ENCODE measurements around the gene GNB3. TPM values are rescaled to one million over a fixed set of nuclear protein-coding genes. Genes with fewer than 3 reads are reported as not detected.
"Not testable (repeated sequence)": the region's sequence is repeated elsewhere in the genome, so short reads cannot be mapped to it uniquely, and the experiment has no call there.

Gene GNB3
- polyA plus RNA-seq, 1 donor = 32.4 TPM

DNA sequence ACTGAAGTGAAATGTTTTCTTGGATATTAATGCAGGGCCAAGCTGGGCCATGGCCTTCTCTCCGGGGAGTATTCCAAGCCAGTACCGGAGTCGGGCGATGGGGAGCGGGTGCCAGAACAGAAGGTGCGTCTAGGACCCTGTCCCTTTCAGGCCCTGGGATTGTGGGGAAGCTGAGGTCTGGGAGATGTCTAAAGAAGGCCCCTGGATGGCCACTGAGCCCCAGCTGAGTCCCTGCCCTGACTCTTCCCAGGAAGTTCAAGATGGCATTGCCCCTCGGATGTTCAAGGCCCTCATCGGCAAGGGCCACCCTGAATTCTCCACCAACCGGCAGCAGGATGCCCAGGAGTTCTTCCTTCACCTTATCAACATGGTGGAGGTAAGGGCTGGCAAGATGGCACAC is 19.4 kb downstream of the GNB3 start:
- no peak for DNase-seq (ENCODE audit: low read depth)

DNA sequence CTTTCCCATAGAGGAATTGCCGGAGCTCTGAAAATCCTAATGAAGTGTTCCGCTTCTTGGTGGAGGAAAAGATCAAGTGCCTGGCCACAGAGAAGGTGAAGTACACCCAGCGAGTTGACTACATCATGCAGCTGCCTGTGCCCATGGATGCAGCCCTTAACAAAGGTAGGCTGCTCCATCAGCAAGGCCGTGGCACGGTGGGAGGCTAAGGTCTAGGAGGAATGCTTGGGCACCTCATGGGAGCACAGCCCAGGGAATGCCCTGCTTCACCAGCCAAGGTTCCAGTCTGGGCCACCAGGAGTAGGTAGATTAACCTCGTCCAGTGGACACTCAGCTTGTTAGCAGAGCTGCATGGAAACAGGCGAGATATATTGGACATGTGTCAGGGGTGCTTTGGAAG is 20.2 kb downstream of the GNB3 start:
- no peak for DNase-seq (ENCODE audit: low read depth)

DNA sequence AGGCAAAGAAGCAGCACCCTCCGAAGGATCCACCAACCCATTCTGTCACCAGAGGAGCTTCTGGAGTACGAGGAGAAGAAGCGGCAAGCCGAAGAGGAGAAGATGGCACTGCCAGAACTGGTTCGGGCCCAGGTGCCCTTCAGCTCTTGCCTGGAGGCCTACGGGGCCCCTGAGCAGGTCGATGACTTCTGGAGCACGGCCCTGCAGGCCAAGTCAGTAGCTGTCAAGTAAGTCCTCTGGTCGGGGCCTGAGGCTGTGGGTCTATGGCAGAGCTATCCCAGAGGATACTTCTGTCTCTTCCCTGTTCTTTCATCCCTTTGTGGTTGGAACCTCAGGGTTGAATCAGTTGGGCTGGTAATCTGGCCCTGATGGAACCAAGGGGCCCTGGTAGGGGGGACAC is 20.7 kb downstream of the GNB3 start:
- no peak for DNase-seq (ENCODE audit: low read depth)

DNA sequence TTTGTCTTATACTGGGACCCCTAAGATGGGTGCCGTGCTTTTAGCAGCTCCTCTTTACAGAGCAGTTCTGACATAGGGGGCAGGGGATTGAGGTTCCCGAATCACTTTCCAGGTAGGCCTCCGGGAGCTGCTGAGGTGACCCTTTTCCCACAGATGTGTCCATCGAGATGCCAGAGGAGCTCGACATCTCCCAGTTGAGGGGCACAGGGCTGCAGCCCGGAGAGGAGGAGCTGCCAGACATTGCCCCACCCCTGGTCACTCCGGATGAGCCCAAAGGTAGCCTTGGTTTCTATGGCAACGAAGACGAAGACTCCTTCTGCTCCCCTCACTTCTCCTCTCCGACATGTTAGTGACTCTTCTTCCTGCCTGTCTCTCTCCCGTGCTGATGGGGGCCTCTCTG is 22.3 kb downstream of the GNB3 start:
- no peak for DNase-seq (ENCODE audit: low read depth)

DNA sequence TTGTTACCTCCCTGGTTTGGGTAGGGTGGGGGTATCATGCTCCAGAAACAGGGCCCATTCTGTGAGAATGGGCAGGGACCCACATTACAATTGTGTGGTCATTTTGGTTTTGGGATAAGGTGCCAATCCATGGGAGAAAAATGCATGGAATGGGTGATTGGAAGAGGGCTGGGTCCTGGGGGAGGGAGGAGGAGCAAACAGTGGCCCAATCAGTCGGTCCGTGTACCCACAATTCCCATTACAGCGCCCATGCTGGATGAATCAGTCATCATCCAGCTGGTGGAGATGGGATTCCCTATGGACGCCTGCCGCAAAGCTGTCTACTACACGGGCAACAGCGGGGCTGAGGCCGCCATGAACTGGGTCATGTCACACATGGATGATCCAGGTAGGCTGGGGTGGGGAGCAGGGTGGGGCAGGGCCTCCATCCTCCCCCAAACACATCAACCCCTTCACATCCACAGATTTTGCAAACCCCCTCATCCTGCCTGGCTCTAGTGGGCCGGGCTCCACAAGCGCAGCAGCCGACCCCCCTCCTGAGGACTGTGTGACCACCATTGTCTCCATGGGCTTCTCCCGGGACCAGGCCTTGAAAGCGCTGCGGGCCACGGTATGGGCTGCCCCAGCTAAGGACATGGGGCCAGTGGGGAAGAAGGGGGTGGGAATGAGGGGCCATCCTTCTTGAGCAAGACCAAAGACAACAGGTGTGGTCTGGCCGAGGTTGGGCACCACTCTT is 23.0 kb downstream of the GNB3 start:
- no peak for DNase-seq (ENCODE audit: low read depth)

DNA sequence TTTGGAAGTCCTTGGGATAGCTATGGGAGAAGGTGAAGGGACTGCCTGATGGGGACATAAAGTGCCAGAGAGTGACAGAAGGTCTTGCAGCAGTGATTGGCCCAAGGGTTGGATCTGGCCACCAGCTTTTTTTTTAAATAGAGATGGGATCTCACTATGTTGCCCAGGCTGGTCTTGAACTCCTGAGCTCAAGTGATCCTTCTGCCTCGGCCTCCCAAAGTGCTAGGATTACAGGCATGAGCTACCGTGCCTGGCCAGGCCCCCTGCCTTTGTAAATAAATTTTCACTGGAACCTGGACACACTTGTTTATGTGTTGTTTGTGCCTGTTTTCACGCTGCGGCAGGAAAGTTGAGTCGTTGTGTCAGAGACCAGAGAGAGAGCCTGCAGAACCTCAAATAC is 24.6 kb downstream of the GNB3 start:
- DNase-seq (ENCODE audit: low read depth) = not testable (repeated sequence)

DNA sequence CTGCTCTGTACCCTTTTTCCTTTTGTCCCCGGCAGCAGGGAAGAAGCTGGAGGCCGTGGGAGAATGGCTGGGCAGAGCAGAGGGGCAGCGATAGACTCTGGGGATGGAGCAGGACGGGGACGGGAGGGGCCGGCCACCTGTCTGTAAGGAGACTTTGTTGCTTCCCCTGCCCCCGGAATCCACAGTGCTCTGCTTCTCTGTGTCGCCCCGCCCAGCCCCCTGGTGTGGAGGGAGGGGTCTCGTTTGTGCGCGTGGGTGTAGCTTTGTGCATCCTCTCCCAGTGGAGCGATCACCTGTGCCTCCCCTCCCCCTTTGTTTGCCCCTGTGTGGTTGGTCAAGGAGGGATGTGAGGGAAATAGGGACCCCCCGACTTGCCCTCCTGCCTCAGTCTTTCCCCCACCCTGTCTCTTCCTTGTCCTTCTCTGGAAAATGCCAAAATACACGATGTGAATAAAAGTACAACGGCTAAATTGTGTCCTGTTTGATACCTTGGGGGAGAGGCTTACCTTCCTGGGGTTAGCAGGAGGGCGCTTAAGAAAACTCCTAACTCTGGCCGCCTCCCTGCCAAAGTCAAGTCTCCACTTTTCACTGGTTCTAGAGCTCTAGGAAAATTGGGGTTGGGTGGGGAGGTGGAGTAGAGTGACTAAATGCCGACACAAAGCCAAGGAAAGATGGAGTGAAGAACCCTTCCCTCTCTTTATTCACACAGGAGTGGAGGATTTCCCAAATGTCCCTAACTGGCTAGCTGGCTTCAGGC is 25.6 kb downstream of the GNB3 start:
- DNase-seq (ENCODE audit: low read depth) = no peak

DNA sequence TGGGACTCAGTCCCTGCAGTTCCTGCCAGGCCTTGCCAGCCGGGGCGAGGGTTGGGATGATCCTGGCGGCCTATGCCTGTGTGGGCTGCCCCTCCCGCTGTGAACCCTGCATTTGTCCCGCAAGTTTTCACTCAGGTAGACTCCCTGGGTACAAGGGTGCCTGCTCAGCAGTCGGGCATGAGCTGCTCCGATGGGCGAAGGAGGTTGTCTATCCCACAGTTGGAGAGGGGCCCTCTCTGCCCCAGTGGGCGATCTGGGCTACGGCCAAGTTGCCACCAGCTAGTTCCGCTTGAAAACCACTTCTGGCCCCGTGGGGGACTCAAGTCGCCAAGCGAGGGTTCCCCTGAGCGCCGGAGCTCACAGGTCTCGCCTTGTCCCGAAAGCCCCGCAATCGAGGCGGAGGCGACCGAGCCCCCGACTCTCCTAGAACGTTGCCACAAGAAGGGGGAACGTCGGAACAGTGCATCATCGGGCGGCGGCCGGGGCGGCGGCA is 26.2 kb downstream of the GNB3 start:
- no peak for DNase-seq (ENCODE audit: low read depth)

DNA sequence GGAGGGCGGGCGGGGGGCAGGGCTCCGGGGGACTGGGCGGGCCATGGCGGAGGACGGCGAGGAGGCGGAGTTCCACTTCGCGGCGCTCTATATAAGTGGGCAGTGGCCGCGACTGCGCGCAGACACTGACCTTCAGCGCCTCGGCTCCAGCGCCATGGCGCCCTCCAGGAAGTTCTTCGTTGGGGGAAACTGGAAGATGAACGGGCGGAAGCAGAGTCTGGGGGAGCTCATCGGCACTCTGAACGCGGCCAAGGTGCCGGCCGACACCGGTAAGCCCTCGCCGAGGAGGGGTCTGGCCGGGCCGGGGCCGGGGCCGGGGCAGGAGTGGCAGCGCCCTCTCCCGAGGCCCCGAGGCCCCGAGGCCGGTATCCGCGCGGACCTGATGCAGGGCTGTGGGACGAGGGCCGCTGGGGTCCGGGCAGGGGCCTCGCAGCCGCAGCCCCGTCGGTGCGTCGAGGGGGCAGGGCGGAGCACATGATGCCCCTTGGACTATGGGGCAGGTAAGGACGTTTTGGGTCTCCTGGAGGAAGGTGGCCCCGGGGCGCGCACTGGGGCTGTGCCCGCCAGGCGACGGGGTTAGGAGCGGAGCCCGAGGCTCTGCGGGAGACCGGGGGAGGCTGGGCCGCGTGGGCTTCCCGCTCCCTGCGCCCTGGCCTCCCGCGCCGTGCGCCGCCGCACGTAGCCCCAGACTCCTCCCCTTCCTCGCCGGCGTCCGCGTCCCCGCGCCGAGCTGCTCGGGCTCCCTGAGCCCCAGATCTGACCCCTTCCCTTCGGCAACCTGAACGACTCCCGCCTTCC is 26.9 kb downstream of the GNB3 start, which contains the start of gene TPI1:
TSS of gene TPI1 (plus strand) at position 119 of the 798 bp plus-strand sequence. CDS start at position 155, 36 bp downstream.
- no peak for DNase-seq (ENCODE audit: low read depth)

DNA sequence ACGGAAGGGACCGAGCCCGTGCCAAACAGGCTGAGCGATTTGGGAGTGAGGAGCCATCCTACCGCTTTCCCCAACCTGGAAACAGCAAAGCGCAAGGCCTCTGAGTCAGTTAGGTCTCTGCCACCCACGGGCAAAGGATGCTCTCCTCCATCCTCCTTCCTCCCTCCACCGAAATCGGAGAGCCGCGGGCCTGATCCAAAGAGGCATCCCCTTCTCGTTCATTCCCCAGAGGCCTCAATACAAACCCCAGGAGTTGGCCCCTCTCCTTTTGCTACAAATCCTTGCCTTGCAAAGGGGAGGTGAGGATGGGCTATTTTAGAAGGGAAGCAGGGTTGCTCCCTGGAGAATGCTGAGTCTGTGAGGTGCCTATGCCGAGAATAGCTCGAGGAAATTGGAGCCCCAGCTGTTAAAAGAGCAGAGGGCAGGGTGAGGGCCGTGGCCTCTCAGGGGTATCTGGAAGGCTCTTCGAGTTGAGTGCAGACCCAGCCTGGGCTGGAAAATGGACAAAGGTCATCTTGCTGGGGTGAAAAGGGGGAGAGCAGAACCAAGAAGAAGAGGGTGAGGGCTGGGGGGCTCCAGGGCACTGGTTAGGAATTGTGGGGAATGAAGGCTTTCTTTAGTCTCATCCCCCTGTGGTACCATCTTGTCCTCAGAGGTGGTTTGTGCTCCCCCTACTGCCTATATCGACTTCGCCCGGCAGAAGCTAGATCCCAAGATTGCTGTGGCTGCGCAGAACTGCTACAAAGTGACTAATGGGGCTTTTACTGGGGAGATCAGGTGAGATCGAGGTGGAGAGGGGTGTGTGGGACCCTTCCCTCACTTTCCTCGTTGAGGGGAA is 27.7 kb downstream of the GNB3 start:
- no peak for DNase-seq (ENCODE audit: low read depth)

DNA sequence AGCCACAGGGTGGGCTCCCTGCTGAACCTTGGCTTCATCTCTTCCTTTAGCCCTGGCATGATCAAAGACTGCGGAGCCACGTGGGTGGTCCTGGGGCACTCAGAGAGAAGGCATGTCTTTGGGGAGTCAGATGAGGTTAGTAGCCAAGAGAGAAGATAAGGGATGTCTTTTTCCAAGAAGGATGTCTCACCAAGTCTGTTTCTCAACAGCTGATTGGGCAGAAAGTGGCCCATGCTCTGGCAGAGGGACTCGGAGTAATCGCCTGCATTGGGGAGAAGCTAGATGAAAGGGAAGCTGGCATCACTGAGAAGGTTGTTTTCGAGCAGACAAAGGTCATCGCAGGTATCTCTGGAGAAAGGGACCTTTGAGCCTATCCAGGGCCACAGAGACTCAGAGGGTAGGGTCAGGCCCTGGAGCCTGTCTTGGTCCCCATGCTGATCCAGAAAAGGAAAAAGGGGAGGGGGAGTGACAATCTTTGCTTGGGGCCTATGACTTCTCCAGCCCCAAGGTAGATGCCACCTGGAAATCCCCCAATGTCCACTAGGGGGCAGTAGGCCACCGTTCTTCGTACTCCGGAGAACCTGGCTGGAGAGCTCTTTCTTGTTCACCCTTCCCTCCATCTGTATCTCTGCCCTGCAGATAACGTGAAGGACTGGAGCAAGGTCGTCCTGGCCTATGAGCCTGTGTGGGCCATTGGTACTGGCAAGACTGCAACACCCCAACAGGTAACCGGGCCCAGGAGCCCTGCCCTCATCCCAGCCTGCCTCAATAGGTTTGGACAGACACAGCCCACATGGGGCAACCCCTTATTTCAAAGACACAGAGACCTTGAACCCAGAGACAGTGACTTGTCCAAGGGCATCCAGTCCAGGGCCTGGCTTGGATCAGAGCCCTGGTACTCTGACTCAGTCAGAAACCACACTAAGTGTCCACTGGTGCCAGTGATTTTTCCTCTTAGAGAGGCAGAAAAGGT is 28.6 kb downstream of the GNB3 start:
- no peak for DNase-seq (ENCODE audit: low read depth)

DNA sequence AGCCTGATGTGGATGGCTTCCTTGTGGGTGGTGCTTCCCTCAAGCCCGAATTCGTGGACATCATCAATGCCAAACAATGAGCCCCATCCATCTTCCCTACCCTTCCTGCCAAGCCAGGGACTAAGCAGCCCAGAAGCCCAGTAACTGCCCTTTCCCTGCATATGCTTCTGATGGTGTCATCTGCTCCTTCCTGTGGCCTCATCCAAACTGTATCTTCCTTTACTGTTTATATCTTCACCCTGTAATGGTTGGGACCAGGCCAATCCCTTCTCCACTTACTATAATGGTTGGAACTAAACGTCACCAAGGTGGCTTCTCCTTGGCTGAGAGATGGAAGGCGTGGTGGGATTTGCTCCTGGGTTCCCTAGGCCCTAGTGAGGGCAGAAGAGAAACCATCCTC is 29.6 kb downstream of the GNB3 start:
- DNase-seq (ENCODE audit: low read depth) = not testable (repeated sequence)

DNA sequence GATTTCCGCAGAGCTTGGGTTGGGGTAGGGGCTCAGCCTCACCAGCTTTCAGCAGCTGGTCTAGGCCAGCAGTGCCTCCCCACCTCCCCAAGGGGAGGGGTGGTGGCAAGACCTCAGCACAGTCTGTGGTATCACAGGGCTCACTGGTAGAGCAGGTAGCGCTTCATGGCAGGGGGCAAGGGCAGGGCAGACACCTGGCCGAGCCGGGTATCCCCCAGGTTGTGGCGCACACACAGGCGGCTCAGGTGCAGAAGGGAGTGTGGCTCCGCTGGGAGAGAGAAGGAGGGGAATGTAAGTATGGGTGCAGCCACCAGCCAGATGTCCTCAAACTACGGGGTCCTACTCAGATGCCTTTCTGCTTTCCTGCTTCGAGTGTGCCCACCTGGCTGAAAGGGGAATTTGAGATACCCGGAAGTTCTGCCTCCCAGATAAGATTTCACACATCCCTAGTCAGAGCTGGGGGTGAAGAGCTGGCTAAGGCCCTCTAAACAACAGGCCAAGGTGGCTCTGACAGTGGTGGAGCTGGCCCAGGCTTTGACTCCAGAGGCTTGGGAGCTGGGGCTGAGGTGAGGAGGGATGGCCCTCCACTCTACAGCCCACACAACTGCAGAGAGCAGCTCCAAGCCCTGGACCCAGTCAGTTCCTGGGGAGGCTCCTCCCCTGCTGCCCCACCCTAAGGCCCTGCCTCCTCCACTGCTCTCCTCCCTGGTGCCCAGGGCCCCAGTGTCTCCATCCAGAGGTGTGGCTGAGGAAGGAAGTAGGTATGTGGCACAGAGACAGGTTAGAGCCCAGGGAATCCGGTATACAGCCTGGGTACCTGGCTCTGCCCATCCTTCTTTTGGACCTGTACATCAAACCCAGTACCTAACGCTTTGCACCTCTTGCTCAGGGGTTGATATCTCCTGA is 30.6 kb downstream of the GNB3 start:
- no peak for DNase-seq (ENCODE audit: low read depth)

DNA sequence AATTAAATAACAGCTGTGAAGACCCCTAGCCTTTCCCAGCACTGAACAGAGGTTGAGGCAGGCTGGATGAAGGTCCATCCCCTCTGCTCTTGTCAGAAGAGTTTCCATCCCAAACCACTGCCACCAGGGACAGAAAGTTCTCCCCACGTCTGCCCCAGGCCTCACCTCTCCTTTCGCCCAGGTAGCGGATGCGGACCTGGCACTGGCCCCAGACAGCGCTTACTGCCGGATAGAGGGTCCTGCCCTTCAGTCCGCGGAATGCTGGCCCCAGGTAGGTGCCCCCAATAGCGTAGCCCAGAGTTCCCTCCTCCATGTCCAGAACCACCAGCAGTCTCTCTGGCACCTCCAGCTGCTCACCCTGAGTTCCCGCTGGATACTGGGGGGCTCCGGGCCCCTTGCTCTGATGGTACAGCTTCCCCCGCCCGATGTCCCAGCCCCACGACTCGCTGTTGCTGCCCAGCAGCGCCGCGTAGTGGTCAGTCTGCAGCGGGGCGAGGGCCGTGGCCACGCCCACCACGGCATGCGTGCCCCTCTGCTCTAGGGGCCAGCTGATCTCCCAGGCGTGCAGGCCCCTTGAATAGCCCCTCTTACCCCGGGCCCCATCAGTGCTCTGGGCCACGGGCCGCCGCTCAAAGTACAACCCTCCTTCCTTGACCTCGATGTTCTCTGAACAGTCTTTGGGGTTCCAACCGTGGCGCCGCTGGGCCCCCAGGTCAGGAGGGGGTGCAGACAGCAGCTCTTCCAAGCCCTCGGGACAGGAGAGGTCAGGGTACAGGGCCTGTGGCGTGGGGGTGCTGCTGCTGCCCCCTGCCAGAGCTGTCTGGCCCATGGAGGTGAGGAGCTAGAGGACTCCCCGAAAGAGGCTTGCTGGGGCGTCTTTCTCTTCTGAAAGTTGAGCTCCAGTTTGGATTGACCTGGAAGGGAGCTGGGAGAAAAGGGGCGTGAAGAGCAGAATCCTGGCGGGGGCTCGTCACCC is 31.6 kb downstream of the GNB3 start:
- no peak for DNase-seq (ENCODE audit: low read depth)

DNA sequence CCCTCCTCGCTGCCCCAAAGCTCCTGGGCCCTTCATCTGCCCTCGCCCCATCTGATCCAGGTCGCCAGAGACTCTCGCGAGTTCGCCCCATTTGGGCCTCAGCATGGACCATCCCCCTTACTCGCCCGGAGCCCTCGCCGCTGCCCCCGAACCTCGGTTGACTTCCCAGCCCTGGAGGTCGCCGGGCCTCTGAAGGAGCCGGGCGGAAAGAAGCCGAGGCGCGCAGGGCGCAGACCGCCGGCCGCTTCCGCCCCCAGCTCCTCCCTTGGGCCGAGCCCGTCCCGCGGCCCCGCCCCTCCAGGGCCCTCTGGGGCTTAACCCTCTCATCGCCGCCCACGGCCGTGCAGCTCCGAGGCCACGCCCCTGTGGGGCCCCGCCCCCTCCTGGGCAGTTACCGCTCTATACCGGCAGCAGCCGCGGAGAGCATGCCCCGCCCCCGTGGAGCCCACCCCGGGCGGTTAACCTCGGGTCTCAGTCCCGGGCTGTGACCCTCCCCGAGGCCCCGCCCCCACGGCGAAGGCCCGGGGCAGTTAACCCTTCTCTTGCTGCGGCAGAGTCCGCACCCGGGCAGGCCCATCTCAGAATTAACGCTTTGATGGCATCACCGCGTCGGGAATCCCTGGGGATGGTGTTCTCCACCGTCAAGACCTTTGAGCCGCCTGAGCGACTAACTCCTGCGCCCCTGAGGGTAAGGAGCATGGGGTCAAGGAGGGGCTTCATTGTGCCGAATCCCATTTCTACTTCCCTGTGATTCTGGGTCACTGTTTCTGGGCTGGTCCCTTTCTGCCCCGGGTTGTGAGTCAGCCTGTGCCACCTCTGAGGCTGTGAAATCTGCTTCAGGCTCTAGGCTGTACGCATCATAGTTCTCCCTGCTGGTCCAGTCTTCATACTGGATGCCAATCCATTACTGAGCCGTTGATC is 32.6 kb downstream of the GNB3 start, which contains the start of gene SPSB2:
TSS of gene SPSB2 (minus strand) at position 210 of the 921 bp plus-strand sequence. CDS start 402 bp downstream, outside the sequence.
- DNase-seq (ENCODE audit: low read depth) = peak; percentile 83

DNA sequence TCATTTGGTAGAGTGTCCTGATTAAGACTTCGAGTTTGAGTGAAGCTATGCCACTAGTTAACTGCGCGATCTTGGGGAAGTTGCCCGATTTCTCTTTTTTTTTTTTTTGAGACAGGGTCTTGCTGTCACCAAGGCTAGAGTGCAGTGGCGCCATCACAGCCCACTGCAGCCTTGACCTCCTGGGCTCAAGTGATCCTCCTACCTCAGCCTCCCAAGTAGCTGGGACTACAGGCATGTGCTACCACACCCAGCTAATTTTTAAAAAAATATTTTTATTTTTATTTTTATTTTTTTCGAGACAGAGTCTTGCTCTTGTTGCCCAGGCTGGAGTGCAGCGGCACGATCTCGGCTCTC is 33.3 kb downstream of the GNB3 start:
- DNase-seq (ENCODE audit: low read depth) = not testable (repeated sequence)

DNA sequence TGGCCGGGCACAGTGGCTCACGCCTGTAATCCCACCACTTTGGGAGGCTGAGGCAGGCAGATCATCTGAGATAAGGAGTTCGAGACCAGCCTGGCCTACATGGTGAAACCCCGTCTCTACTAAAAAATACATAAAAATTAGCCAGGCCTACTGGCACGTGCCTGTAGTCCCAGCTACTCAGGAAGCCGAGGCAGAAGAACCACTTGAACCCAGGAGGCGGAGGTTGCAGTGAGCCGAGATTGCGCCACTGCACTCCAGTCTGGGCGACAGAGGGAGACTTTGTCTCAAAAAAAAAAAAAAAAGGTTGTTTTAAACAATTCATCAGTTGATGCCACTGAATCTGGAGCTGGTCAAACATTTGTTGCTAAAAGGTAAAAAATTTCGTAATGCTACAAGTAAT is 39.1 kb downstream of the GNB3 start:
- DNase-seq (ENCODE audit: low read depth) = not testable (repeated sequence)

Measured in forelimb muscle (tissue), 1 donor.